GM12878 (cell line): ENCODE results near the gene NISCH. TPM values are rescaled to one million over a fixed set of nuclear protein-coding genes. Genes with fewer than 3 reads are reported as not detected.

ENCODE experiments used
- ATAC-seq: fragments of 200-7000 bp; cut with Tn5 transposase; 3 replicates; pipeline ENCODE4 v1.9.1; 2020; ENCODE audit warnings: mild to moderate bottlenecking, moderate library complexity
- BruUV-seq: library from RNA; stranded (reverse); fragments of 400-500 nt; replicated peaks from 2 replicates; lab custom pipeline; 2021; lab: Mats Ljungman, UMichigan
- CTCF ChIA-PET: fragments of 300-600 bp; sonication (Branson Sonifier 250); formaldehyde crosslinking; extraction: SDS; loops from one replicate; lab custom pipeline; 2021; ENCODE audit warnings: inconsistent platforms; lab: Yijun Ruan, JAX
- POLR2A ChIA-PET: fragments of 350-600 bp; formaldehyde crosslinking; extraction: SDS; loops from one replicate; lab custom pipeline; 2021; ENCODE audit warnings: inconsistent platforms; lab: Charles Lee
- RAD21 ChIA-PET: fragments of 300-600 bp; sonication (Branson Sonifier 250); formaldehyde crosslinking; loops from one replicate; lab custom pipeline; 2023; ENCODE audit warnings: antibody characterized with exemption; ENCODE audit not compliant: unreplicated experiment; lab: Charles Lee
- SMC1A ChIA-PET: fragments of 300-600 bp; sonication (Branson Sonifier 250); formaldehyde crosslinking; loops from one replicate; lab custom pipeline; 2023; ENCODE audit not compliant: unreplicated experiment, uncharacterized antibody; lab: Charles Lee
- DNase-seq: peaks from one replicate; pipeline ENCODE4 v3.0.0-alpha.2; 2011; ENCODE audit warnings: low read depth, low spot score
- FAIRE-seq: peaks from 3 replicates; lab custom pipeline; 2011; peaks lifted over from hg19 to GRCh38; lab: Jason Lieb, UNC
- H2AFZ ChIP-seq: 2 replicates; pipeline ENCODE4 v1.6.0; 2011; ENCODE audit warnings: low read depth, low read length, control low read depth; ENCODE audit not compliant: control insufficient read depth
- H3K27ac ChIP-seq: 2 replicates; pipeline ENCODE4 v1.5.1; 2011; ENCODE audit warnings: control low read depth; ENCODE audit not compliant: control insufficient read depth, insufficient read depth
- H3K27me3 ChIP-seq, 2 experiments: replicated peaks in 1 of 2; 2 replicates each; pipeline versions ENCODE4 v1.6.0 to v1.6.1; 2011; ENCODE audit warnings: low read length in 1 of 2; ENCODE audit not compliant: control insufficient read depth in 2 of 2, insufficient read depth in 2 of 2
- H3K36me3 ChIP-seq, 2 experiments: 2 replicates each; pipeline ENCODE4 v1.5.1; 2011; ENCODE audit warnings: low read length in 1 of 2; ENCODE audit not compliant: control insufficient read depth in 2 of 2, insufficient read depth in 2 of 2
- H3K4me1 ChIP-seq: 2 replicates; pipeline ENCODE4 v1.6.1; 2011; ENCODE audit warnings: mild to moderate bottlenecking, low read length, moderate library complexity, mixed read lengths; ENCODE audit not compliant: control insufficient read depth, insufficient read depth
- H3K4me2 ChIP-seq: 2 replicates; pipeline ENCODE4 v1.6.0; 2011; ENCODE audit warnings: control low read depth; ENCODE audit not compliant: control insufficient read depth, insufficient read depth
- H3K4me3 ChIP-seq: fragments of 200-600 bp; sonication (generic); 2 replicates; pipeline ENCODE4 v1.5.1; 2016
- H3K79me2 ChIP-seq: 2 replicates; pipeline ENCODE4 v1.6.0; 2011; ENCODE audit warnings: low read length; ENCODE audit not compliant: control insufficient read depth, insufficient read depth
- H3K9ac ChIP-seq: 2 replicates; pipeline ENCODE4 v1.8.0; 2011; ENCODE audit warnings: low read length, control low read depth, mixed read lengths; ENCODE audit not compliant: control insufficient read depth, insufficient read depth
- H3K9me3 ChIP-seq: replicated peaks from 3 replicates; pipeline ENCODE4 v1.5.1; 2011; ENCODE audit warnings: mild to moderate bottlenecking, low read length; ENCODE audit not compliant: control insufficient read depth, insufficient read depth
- H4K20me1 ChIP-seq: 2 replicates; pipeline ENCODE4 v1.6.0; 2011; ENCODE audit not compliant: control insufficient read depth, insufficient read depth
- BRCA1 ChIP-seq: IDR thresholded peaks from 2 replicates; pipeline ENCODE4 v1.6.1; 2011; ENCODE audit warnings: low read depth, low read length, improper control_type of control experiment
- CBX3 ChIP-seq: fragments of 200-600 bp; sonication (generic); IDR thresholded peaks from 2 replicates; pipeline ENCODE4 v1.6.1; 2016; ENCODE audit warnings: low read depth, borderline replicate concordance
- IKZF2 ChIP-seq, 2 experiments: fragments of 450-650 bp; IDR thresholded peaks; 2 replicates each; pipeline ENCODE4 v1.6.1; 2017; ENCODE audit warnings: mild to moderate bottlenecking in 2 of 2, moderate library complexity in 2 of 2
- POLR2AphosphoS2 ChIP-seq: IDR thresholded peaks from 2 replicates; pipeline ENCODE4 v1.6.1; 2011; ENCODE audit warnings: low read depth, mild to moderate bottlenecking, low read length, improper control_type of control experiment, moderate library complexity
- RAD21 ChIP-seq: IDR thresholded peaks from 2 replicates; pipeline ENCODE4 v1.6.1; 2011; ENCODE audit warnings: mild to moderate bottlenecking, low read depth, low read length, moderate library complexity; ENCODE audit not compliant: insufficient read depth
- RUNX3 ChIP-seq: IDR thresholded peaks from 2 replicates; pipeline ENCODE4 v1.6.1; 2012; ENCODE audit warnings: low read length, inconsistent platforms
- SIN3A ChIP-seq: IDR thresholded peaks from 2 replicates; pipeline ENCODE4 v1.6.1; 2012; ENCODE audit warnings: low read depth, low read length, improper control_type of control experiment
- SMARCA5 ChIP-seq: fragments of 450-650 bp; IDR thresholded peaks from 2 replicates; pipeline ENCODE4 v1.6.1; 2017; ENCODE audit warnings: mild to moderate bottlenecking
- SMC3 ChIP-seq: IDR thresholded peaks from 2 replicates; pipeline ENCODE4 v1.6.1; 2011; ENCODE audit warnings: low read length, improper control_type of control experiment, borderline replicate concordance
- STAT1 ChIP-seq: fragments of 450-650 bp; conservative IDR thresholded peaks from 2 replicates; pipeline ENCODE4 v1.6.1; 2014; ENCODE audit warnings: antibody characterized with exemption, mild to moderate bottlenecking
- WGBS: methylation state at CpG from one replicate; pipeline ENCODE4 v1.1.6; 2016; ENCODE audit warnings: low lambda C conversion rate; ENCODE audit not compliant: insufficient replicate concordance, insufficient coverage; ENCODE audit errors: missing lambda C conversion rate; 5-methylcytosine and 5-hydroxymethylcytosine counted together
- in situ Hi-C: fragments of 300-500 bp; cut with MboI; formaldehyde crosslinking; loops from 9 replicates; pipeline ENCODE4 v1.14.3; 2018; ENCODE audit warnings: mixed read lengths
- intact Hi-C: fragments of 100-400 bp; cut with micrococcal nuclease; formaldehyde crosslinking; loops from one replicate; pipeline ENCODE4 v1.14.2; 2022; ENCODE audit not compliant: unreplicated experiment
- polyA plus RNA-seq, 11 experiments: library from polyadenylated mRNA; depleted of rRNA in 4 of 11; unstranded in 6 of 11; stranded (reverse) in 5 of 11; fragments of >200 nt; fragmentation: Nextera tagmentation in 4 of 11; fragmentation: Illumina TruSeq in 1 of 11; extraction: Ambion mirVana in 4 of 11; extraction: Trizol in 1 of 11; gene quantifications; 1 replicate in 1 of 11; 2 replicates in 10 of 11; pipeline versions ENCODE4 v1.2.1 to v1.2.3, GENCODE V29; 2011 to 2016; ENCODE audit warnings: inconsistent platforms in 2 of 11, missing spikeins in 2 of 11, low read depth in 1 of 11
- total RNA-seq, 4 experiments: library from RNA; depleted of rRNA in 3 of 4; stranded (reverse); fragments of >200 nt in 3 of 4; fragmentation: Illumina TruSeq in 1 of 4; extraction: Trizol in 1 of 4; gene quantifications; 2 replicates each; pipeline versions ENCODE4 v1.2.1 to v1.2.3, GENCODE V29; 2013 to 2021
- TF ChIP-seq, protein P1 (sequence below): fragments of 450-650 bp; IDR thresholded peaks from 2 replicates; pipeline ENCODE4 v1.6.1; 2017; ENCODE audit warnings: low read depth, mild to moderate bottlenecking, moderate library complexity
- TF ChIP-seq, protein P2 (sequence below): fragments of 450-650 bp; IDR thresholded peaks from 2 replicates; pipeline ENCODE4 v1.6.1; 2016; ENCODE audit warnings: mild to moderate bottlenecking, moderate library complexity, borderline replicate concordance
- TF ChIP-seq, protein P3 (sequence below), 3 experiments: IDR thresholded peaks in 2 of 3; conservative IDR thresholded peaks in 1 of 3; 2 replicates each; pipeline ENCODE4 v1.5.1; 2011; ENCODE audit warnings: low read depth in 3 of 3, low read length in 3 of 3, mild to moderate bottlenecking in 3 of 3, control low read depth in 2 of 3, moderate library complexity in 2 of 3, inconsistent platforms in 1 of 3, mixed read lengths in 1 of 3; ENCODE audit not compliant: control insufficient read depth in 2 of 3, insufficient read depth in 1 of 3; ENCODE audit errors: extremely low read depth in 1 of 3

NISCH gene
- total and polyA plus RNA-seq, 10 of the 15 experiments (the other 5 are each of a cell fraction or from before 2014, with no cell fraction given) = 0.76 to 52.5 (median 24.6) TPM

DNA sequence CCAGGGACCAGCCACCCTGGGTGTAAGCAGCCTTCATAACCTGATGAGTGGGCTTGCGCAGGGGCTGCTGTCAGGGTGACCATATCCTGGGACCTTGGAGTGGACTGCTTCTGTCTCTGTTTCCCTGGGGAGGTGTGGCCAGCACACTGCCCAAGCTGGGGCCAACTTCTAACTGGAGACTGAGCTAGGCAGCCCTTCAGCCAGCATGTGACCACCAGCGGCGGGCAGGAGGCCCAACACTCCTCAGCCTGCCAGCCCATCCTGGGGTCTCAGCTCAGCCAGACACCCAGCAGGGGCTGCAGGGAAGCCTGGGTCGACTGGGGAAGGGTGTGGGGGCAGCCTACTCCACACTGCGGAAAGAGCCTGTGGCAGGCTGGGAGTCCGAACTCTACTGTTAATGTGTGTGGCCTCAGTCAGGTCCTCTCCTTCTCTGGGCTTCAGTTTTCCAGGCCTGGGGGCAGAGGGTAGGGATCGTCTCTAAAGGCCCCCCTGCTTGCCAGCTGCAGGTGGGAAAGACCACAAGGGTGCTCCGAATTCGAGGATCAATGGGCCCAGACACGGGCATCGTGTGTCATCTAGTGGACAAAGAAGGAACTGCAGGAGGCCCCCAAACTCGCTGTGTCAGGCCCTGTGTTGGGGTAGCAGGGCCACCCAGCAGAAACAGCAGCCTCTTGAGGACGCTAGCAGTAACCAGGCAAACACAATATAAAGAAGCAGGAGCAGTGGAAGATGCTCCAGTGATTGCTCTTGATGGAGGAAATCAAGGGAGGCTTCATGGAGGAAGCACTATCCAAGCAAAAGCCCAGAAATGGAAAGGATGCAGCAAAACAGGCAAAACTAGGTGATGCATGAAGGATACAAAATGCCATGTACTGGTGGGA is 8.5 kb upstream of the NISCH start:
- ChIA-PET RAD21 (interaction anchor here (0.7 to 5.8 kb wide), 9 partner anchors 11 to 445 kb away, joined by 3 to 63 read pairs (median 6); partner anchors contain the start of gene TLR9), CTCF (interaction anchor here (0.7 to 6.6 kb wide), 25 partner anchors 12 to 245 kb away, joined by 3 to 147 read pairs (median 6); partner anchors contain the start of genes GLYCTK and TLR9), SMC1A (interaction anchor here (0.9 to 2.7 kb wide), 15 partner anchors 9 to 224 kb away, joined by 3 to 14 read pairs (median 4); partner anchors contain the start of gene TLR9), POLR2A (interaction anchor here (1.4 kb wide), 1 partner anchor 34 kb away, joined by 4 read pairs; no protein-coding TSS in a partner anchor)
- Histone ChIP-seq H3K4me1 (no peaks in the 10 kb centered on the region), H3K79me2 (no peaks in the 10 kb centered on the region), H4K20me1 (no peaks in the 10 kb centered on the region), H2AFZ (no peak overlapping the region), H3K4me2 (no peak overlapping the region), H3K27ac (no peak overlapping the region), H3K36me3 (no peaks in the 10 kb centered on the region), H3K27me3 (no peaks in the 10 kb centered on the region), H3K9me3 (no peaks in the 10 kb centered on the region), H3K4me3 (no peak overlapping the region), H3K9ac (no peak overlapping the region)
- peak; percentile 16 for DNase-seq
- WGBS = 27% methylated on average over 13 of the region's 13 CpGs
- BruUV-seq = no TSS peak
- FAIRE-seq = peak; percentile 92
- intact Hi-C loops (loop anchor here (1.0 to 5.0 kb wide), 4 partner anchors 19 to 225 kb away; no protein-coding TSS in a partner anchor), in situ Hi-C loops (no loop called here)
- ATAC-seq = peak; percentile 78
- TF ChIP-seq CBX3 (no peak), RUNX3 (0 out of 2 replicates have a peak, but pooled peaks have one; percentile 27), SMC3 (peak; percentile 89), SIN3A (no peak), IKZF2 (IDR thresholded peaks at IDR 0.05) (peak in 1 of 2 experiments; percentile 17; a peak in 1 of 4 replicates), BRCA1 (no peak), POLR2AphosphoS2 (no peak), SMARCA5 (peak; percentile 85), STAT1 (no peak), RAD21 (peak; percentile 95)
- TF ChIP-seq, protein P1, sequence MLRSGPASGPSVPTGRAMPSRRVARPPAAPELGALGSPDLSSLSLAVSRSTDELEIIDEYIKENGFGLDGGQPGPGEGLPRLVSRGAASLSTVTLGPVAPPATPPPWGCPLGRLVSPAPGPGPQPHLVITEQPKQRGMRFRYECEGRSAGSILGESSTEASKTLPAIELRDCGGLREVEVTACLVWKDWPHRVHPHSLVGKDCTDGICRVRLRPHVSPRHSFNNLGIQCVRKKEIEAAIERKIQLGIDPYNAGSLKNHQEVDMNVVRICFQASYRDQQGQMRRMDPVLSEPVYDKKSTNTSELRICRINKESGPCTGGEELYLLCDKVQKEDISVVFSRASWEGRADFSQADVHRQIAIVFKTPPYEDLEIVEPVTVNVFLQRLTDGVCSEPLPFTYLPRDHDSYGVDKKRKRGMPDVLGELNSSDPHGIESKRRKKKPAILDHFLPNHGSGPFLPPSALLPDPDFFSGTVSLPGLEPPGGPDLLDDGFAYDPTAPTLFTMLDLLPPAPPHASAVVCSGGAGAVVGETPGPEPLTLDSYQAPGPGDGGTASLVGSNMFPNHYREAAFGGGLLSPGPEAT = no peak
- TF ChIP-seq, protein P2, sequence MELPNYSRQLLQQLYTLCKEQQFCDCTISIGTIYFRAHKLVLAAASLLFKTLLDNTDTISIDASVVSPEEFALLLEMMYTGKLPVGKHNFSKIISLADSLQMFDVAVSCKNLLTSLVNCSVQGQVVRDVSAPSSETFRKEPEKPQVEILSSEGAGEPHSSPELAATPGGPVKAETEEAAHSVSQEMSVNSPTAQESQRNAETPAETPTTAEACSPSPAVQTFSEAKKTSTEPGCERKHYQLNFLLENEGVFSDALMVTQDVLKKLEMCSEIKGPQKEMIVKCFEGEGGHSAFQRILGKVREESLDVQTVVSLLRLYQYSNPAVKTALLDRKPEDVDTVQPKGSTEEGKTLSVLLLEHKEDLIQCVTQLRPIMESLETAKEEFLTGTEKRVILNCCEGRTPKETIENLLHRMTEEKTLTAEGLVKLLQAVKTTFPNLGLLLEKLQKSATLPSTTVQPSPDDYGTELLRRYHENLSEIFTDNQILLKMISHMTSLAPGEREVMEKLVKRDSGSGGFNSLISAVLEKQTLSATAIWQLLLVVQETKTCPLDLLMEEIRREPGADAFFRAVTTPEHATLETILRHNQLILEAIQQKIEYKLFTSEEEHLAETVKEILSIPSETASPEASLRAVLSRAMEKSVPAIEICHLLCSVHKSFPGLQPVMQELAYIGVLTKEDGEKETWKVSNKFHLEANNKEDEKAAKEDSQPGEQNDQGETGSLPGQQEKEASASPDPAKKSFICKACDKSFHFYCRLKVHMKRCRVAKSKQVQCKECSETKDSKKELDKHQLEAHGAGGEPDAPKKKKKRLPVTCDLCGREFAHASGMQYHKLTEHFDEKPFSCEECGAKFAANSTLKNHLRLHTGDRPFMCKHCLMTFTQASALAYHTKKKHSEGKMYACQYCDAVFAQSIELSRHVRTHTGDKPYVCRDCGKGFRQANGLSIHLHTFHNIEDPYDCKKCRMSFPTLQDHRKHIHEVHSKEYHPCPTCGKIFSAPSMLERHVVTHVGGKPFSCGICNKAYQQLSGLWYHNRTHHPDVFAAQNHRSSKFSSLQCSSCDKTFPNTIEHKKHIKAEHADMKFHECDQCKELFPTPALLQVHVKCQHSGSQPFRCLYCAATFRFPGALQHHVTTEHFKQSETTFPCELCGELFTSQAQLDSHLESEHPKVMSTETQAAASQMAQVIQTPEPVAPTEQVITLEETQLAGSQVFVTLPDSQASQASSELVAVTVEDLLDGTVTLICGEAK = no peak
- TF ChIP-seq, protein P3, sequence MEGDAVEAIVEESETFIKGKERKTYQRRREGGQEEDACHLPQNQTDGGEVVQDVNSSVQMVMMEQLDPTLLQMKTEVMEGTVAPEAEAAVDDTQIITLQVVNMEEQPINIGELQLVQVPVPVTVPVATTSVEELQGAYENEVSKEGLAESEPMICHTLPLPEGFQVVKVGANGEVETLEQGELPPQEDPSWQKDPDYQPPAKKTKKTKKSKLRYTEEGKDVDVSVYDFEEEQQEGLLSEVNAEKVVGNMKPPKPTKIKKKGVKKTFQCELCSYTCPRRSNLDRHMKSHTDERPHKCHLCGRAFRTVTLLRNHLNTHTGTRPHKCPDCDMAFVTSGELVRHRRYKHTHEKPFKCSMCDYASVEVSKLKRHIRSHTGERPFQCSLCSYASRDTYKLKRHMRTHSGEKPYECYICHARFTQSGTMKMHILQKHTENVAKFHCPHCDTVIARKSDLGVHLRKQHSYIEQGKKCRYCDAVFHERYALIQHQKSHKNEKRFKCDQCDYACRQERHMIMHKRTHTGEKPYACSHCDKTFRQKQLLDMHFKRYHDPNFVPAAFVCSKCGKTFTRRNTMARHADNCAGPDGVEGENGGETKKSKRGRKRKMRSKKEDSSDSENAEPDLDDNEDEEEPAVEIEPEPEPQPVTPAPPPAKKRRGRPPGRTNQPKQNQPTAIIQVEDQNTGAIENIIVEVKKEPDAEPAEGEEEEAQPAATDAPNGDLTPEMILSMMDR (IDR thresholded peaks at IDR 0.05 in 2 of 3, conservative IDR thresholded peaks at IDR 0.05 in 1 of 3; ENCODE audit: control insufficient read depth in 2 of 3, extremely low read depth in 1 of 3, insufficient read depth in 1 of 3, low read depth in 3 of 3, low read length in 3 of 3) = peak; percentile 97 to 100 (median 100); a peak in 5 of 6 replicates
